A172 (cell line): Measurements from ENCODE around the gene FNDC3A. TPM values are rescaled to one million over a fixed set of nuclear protein-coding genes. Genes with fewer than 3 reads are reported as not detected.
"Not testable (repeated sequence)": the region's sequence is repeated elsewhere in the genome, so short reads cannot be mapped to it uniquely, and the experiment has no call there.

Experiments used
- DNase-seq: peaks from one replicate; pipeline ENCODE4 v3.0.0-alpha.2; 2015; ENCODE audit warnings: low spot score
- total RNA-seq: library from RNA; depleted of rRNA; stranded (reverse); fragments of >200 nt; shearing (Covaris generic); gene quantifications from 2 replicates; pipeline ENCODE4 v1.2.3, GENCODE V29; 2014

FNDC3A gene
- total RNA-seq, 1 experiment from 2014 or later: 31.5 TPM

DNA sequence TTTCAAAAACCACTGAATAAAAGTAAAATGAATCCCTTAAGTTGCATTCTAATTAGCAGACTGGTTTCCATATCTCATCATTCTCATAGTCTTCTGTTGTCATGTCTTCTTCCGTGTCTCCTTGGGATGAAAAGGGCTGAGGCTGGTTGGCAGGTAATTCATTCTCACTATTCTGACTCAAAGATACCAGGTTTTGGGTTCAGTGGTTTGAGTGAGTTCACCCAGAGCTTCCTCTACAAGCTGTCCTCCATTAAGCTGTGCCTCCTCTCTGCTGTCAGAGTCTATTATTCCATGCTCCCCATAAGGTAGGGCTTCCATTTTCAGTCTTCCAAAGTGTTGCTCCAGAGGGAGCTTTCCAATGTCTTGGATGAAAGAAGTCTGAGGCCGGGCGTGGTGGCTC lies 68.3 kb downstream of the FNDC3A start:
- no peak for DNase-seq

DNA sequence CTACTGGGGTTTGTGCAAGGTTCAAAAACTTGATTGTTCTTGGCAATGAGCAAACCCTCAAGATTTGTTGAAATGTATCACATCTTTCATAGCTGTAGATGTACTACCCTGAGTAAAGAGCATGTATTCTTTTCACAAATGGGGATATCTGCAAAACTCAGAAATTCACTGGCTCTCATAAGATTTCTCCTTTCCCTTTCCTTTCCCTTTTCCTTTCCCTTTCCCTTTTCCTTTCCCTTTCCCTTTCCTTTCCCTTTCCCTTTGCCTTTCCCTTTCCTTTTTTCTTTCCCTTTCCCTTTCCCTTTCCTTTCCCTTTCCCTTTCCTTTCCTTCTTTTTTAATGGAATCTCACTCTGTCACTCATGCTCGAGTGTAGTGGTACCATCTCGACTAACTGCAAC lies 69.1 kb downstream of the FNDC3A start:
- DNase-seq: no peak

DNA sequence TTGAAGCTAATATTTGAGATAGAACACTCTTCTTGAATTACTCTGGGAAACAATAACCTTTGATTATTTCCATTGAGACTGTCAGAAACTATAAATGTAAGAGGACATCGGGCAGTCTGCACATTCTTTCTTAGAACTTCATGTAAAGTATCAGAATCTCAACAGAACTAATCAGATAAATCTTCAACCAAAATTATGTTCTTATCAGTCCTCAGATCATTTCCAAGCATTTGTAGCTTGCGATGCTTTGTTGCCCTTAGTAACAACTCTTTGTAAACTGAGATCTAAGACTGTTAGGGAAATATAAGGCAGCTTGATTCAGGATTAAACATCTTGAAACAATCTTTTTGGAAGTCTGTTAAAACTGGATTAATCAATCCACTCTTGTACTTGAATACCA lies 70.3 kb downstream of the FNDC3A start:
- DNase-seq: no peak

DNA sequence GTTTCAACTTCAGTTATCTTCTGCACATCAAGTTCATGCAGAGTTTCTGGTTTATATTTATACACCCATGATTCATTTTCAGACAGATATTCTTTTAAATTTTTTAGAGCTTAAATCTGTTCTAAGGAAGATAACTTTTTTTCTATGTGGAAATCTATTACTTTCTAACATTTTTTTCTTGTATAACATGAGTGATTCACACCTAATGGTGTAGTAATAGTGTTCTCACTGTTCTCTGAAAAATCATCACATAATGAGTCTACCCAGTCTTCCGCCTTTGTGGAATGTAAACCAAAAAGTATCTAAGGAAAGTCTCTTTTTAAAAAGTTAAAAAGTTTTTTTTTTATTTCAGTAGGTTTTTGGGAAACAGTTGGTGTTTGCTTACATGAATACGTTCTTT lies 70.8 kb downstream of the FNDC3A start:
- no peak for DNase-seq

DNA sequence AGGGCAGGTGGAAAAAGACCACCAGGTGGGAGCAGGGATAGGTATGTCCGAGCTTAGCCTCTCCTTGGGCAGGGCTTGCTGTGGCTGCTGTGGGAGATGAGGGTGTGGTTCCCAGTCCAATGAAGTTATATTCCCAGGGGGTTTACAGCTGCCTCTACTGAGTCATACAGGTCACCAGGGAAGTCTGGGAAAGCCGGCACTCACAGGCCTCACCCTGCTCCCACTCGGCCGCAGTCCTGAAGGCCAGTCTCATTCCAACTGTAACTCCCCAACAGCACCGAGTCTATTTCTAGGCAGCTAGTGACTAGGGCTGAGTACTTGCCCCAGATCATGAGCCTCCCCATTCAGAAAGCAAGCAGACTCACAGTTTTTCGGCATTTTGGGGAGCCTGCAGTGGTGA lies 77.1 kb downstream of the FNDC3A start:
- peak; percentile 34 for DNase-seq

DNA sequence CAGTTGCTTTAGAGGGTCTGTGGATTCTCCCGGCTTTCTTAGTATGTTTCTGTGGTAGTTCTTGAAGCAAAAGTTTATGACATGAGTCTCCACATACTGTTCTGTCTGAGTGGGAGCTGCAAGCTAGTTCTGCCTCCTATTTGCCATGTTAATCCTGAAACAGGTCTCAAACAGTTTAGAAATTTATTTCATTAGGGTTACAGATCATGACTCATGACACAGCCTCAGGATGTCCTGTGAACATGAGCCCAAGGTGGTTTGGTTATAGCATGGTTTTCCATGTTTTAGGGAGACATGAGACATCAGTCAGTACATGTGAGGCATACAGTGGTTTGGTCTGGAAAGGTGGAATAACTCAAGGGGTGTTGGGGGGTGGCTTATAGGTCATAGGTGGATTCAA lies 77.5 kb downstream of the FNDC3A start:
- DNase-seq: no peak

DNA sequence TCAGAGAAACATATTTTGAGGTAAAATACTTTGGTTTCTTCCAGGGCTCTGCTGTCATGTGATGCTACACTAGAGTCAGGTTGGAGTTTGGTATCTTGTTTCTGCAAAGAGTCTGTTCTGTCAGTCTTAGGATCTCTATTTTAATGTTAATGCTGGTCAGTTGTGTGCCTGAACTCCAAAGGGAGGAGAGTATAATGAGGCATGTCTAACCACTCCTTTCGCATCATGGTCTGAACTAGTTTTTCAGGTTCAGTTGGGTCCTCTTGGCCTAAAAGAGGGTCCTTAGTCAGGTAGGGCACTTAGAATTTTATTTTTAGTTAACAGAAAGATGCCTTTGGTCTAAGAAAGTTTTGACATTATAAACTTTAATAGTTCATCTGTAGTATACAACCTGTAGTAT lies 78.2 kb downstream of the FNDC3A start:
- DNase-seq: no peak

DNA sequence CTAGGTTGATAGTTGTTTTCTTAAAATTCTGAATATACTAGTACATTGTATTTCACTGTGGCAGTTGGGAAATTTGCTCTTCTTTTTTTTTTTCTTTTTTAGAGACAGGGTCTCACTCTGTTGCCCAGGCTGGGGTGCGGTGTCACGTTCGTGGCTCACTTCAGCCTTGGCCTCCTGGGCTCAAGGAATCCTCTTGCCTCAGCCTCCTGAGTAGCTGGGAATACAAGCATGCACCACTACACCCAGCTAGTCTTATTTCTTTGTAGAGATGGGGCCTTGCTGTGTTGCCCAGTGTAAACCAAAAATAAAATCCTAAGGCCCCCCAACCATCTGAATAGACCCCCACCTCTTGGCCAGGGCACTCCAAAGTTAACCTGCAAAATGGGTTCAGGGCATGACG lies 79.3 kb downstream of the FNDC3A start:
- DNase-seq: no peak

DNA sequence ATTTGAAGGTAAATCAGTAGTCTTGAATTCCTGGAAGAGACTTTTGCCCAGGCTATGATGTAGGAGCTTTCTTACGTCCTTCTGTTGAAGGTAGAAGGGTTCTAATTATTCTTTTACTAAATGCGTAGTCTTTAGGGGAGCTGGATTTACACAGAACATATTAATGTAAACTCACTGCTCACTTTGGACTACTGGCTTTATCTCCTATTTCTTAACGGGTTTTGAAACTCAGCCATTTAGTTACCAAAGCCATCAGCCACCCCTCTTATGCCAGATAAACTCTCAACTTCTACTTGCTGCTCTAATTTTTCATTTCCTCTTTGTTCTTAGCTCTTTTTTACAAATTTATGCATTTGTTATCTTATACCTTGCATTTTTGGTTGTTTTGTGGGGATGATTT lies 81.5 kb downstream of the FNDC3A start:
- DNase-seq: no peak

DNA sequence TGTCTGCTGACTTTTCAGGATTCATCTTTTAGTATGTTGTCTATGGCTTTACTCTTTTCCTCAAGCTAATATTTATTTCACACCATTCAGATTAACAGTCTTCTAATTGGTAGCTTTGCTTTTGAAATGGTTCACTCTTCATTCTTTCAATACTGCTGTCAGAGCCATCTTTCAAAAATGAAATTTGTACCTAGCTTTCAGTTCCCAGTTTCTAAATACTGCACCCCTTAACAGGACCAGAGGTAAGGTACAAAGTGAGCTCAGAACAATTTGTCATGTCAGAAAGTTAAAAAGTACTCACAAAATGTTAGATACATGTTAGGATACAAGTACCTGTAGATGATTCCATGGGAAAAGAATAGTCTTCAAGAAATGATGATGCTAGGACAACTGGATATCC lies 83.0 kb downstream of the FNDC3A start:
- no peak for DNase-seq

DNA sequence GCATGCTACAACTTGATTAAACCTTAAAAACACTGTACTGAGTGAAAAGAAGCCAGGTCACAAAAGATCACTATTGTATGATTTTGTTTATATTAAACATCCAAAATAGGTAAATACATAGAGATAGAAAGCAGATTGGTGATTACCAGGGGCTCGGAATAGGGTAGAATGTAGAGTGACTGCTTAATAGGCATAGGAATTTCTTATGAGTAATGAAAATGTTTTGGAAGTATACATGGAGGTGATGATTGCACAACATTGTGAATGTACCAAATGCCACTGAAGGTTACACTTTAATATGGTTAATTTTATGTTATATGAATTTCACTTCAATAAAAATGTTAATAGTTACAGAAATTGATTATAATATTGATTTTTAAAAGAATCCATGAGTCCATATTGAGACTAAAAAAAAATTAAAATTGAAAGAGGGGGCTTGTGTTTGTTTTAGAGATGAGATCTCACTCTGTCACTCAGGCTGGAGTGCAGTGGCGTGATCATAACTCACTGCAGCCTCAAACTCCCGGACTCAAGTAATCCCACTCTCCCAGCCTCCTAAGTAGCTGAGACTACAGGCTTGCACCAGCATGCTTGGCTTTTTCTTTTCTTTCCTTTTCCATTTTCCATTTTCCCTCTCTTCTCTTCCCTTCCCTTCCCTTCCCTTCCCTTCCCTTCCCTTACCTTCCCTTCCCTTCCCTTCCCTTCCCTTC lies 85.1 kb downstream of the FNDC3A start:
- no peak for DNase-seq

DNA sequence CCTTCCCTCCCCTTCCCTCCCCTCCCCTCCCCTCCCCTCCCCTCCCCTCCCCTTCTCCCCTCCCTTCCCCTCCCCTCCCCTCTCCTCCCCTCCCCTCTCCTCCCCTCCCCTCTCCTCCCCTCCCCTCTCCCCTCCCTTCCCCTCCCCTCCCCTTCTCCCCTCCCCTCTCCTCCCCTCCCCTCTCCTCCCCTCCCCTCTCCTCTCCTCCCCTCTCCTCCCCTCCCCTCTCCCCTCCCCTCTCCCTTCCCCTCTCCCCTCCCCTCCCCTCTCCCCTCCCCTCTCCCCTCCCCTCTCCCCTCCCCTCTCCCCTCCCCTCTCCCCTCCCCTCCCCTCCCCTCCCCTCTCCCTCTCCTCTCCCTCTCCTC lies 85.7 kb downstream of the FNDC3A start:
- not testable (repeated sequence) for DNase-seq

DNA sequence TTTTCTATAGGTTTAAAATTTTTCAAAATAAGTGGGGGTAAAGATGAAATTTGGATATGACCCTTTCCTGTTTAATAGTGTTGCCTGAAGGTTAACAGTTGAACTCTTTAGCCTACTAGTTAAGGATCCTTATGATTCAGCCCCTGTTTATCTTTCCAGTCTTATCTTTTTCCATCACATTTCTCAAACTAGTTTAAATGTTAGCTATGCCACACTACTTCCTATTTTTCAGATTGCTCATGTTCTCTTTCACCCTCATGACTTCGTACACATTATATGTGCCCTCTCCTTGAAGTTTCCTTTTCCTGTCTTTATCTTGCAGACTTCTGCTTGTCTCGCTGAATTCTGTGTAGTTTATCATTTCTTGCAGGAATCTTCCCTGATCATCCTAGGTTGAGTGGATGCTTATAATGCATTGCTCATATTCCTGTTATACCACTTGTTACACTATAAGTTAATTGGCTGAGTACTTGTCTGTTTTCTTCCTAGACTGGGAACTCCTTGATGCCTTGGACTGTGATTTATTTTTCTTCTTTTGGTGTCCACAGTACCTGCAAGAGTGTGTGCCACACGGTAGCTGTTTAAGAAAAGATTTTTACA lies 86.7 kb downstream of the FNDC3A start:
- no peak for DNase-seq

DNA sequence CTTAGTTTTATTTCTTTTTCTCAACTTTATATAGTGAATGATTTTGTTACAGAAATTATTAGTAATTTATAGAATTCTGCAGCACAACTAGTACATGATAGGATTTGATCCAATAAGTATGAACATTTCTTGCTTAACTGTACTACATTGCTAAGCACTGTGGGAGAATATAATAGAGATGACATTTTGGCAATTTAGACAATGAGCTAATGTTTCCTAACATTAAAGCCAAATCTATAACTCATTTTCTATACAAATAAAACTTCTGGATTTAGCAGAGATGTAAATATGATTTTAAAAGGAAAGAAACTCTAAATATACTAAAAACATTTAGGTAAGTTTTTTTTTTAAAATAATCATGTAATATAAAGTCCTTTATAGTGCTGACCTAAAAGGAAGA lies 87.3 kb downstream of the FNDC3A start:
- no peak for DNase-seq

DNA sequence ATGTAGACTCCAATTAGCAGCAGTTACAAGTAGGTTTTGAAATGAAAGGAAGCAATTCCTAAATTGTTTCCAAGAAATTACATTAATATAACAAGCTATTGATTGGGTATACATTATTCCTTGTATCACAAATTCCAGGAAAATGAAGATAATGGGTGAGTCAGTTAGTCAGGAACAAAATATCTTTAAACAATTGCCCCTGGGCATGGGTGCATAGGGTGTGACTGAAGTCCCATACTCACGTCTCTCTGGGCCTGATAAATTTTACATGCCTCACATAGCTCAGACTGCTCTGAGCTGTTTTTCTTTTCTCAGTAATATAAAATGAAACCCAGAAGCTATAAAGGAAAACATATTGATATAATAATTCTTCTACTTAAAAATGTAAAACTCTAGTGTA lies 87.8 kb downstream of the FNDC3A start:
- no peak for DNase-seq

DNA sequence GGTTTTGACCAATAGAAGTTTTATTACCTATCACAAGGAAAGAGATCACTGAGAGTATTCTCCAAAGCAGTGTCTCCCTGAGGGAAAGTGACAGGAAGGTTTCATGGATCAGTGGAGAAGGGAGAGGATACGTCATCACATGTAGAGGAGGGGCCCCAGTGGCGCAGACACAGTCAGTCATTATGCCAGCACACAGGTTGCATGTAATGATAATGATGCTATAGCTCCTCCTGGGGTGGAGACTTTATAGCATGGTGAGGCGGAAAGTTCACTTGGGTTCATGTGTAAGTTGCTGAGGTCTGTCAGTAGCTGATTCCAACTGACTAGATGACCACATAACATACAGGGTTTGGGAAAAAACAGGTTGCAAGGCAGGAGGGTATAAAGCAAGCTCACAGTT lies 88.8 kb downstream of the FNDC3A start:
- no peak for DNase-seq

DNA sequence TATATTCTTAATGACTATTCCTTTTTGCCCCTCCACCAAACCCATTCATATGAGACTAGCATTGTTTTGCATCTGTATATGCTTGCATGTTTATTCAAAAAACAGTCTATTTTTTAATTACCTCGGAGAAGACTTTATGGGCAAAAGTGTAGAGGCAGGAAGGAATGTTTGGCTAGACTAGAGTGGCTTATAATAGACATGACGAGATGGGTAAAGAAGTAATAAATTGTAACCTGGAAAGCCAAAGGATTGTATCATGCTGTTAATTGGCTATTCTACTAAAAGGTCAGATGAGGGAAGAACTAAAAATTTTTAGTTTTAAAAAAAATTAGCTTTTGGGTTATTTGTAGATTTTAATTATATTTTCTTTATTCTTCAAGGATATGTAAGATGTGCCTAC lies 91.1 kb downstream of the FNDC3A start:
- DNase-seq: no peak

DNA sequence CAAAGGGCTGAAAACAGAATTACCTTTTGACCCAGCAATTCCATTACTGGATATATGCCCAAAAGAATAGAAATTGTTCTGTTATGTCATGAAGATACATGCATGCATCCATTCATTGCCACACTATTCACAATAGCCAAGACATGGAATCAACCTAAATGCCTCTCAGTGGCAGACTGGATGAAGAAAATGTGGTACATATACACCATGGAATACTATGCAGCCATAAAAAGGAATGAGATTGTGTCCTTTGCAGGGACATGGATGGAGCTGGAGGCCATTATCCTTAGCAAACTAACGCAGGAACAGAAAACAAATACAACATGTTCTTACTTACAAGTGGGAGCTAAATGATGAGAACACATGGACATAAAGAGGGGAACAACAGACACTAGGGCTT lies 92.8 kb downstream of the FNDC3A start:
- not testable (repeated sequence) for DNase-seq

DNA sequence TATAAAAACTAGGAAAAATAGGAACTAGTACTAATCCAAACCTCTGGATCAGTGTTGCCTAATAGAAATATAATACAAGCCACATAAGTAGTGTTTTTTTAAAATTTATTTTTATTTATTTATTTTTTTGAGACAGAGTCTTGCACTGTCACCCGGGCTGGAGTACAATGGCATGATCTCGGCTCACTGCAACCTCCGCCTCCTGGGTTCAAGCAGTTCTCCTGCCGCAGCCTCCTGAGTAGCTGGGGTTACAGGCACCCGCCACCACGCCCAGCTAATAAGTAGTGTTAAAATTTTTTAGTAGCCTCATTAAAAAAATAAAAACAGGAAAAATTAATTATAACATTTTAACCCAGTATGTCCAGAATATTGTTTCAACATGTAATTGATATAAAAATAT lies 94.3 kb downstream of the FNDC3A start:
- DNase-seq: not testable (repeated sequence)

DNA sequence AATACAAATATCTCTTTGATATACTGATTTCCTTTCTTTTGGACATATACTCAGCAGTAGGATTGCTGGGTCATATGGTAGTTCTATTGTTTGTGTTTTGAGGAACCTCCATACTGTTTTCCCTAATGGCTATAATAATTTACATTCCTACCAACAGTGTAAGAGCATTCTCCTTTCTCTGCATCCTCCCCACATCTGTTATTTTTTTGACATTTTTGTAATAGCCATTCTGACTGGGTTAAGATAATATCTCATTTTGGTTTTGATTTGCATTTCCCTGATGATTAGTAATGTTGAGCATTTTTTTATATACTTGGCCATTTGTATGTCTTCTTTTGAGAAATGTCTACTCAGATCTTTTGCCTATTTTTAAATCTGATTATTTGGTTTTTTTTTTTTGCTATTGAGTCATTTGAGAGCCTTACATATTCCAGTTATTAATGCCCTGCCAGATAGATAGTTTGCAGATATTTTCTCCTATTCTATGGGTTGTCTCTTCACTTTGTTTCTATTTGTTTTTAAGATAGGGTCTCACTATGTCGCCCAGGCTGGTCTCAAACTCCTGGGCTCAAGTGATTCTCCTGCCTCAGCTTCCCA lies 95.7 kb downstream of the FNDC3A start:
- no peak for DNase-seq

DNA sequence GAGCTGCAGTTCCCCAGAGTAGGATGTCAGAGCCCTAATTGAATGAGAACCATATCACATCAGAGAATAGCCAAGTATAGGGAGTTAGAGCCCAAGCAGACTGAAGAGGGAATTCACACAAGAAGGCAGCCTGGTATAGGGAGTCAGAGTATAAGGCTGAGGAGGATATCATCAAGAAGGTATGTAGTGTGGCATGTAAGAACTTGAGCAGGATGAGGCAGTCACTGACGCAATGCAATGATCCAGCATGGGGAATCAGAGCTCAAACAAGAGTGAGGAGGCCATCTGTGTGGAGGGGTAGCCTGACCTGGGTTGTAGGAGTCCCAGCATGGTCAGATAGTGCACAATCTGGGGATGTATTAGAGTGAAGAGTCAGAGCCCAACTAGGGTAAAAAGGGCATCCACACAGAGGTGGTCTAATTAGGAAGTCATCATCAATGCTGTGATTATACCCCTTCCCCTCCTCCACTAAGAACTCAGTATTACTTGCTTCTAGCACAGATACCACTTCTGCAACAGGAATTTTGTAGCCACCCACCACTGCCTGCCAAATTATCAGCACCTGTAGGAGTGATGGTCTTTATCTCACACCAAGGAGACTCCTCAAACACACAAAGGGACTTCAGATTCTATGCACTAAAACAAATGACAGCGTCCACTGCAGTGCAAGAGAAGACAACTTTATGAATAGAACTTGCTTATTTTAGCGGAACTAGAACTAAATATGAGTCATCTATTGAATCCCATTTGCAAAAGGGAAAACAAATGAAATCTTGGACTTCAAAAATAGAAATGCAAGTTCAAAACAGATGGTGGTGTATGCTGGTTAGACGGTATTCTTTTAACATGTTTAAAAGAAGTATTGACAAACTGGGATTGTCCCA lies 107.2 kb downstream of the FNDC3A start:
- no peak for DNase-seq

DNA sequence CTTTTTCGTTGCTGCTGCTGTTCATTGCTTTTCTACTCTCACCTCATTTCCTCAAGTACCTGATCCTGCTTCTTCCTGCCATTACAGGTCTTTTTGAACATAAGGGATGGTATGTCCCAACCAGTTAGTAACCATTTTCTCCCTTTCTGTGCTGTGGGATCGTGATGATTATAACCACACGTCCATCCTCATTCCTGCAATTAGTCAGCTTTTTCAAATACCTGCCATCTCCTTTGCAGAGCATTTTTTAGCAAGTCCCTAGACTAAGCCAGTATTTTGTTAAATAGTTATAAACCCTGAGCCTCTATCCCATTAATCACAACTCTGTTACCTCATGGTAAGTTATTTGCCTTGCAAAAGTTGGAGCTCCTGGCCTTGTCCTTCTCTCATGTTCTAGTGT lies 109.2 kb downstream of the FNDC3A start:
- DNase-seq: no peak

DNA sequence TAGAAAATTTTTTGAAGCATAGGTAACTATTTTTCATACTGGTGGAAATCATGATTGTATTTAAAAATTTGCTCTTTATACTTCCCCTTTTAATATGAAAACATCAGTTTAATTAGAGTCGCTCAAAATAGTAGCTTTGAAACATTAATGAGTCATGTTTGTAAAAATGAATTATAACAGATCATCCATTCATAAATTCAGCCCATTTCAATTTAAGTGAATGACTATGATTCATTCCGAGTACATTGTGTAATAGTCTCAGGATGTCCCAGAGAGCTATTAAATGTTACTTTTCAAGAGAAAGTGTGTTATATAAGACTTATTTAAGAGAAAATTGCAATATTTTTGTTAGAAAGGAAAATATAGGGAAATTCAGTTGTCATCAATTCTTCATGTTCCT lies 111.0 kb downstream of the FNDC3A start:
- peak; percentile 8 for DNase-seq
